Measurements from ENCODE around the gene NEDD4L.

Gene NEDD4L

GRCh38 chr18:58324824-58325480 is 280.9 kb downstream of the NEDD4L start:
- DNase-seq, result no peak

- no peak for DNase-seq
Measured at GRCh38 chr18:58325494-58325893, 281.5 kb downstream of the NEDD4L start.

DNA sequence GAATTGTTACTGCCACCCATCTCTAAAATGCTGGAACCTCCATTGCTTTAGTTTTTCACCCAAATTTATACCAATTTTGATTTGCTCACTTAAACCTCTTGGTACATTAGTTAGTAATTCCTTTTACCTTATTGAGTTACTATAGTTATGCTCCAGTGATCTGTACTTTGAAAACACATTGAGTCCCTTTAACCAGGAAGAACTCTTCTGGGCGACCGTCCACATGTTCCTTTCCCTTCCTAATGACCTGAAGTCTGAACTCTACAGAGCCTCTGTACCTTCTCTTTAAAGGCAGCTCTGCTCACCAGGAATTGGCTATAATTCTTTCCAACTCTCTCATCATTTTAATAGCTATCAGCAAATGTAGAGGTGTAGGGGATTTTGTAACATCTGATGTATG is 290.0 kb downstream of the NEDD4L start:
- no peak for DNase-seq

GRCh38 chr18:58335223-58335622 is 291.2 kb downstream of the NEDD4L start:
- DNase-seq, result no peak

DNA sequence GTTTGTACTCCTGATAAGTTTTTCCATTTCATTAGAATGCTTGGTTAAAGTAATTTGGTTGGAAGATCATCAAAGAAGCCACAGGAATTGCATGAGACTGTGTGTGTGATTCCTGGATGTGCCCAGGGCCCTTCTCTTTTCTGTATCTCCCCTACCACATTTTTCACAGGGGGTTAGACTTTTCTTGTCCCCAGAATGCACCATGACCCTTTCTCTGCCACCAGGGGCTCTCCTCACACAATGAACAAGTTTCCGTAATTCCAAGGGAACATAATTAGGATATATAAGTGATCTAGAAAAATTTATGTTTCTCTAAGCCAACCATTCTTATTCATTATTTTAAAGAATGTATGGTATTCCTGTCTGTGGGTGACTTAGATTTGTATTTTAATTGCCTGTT is 291.8 kb downstream of the NEDD4L start:
- DNase-seq, result no peak

- no peak for DNase-seq
Measured at GRCh38 chr18:58336605-58337004, 292.6 kb downstream of the NEDD4L start.

DNA sequence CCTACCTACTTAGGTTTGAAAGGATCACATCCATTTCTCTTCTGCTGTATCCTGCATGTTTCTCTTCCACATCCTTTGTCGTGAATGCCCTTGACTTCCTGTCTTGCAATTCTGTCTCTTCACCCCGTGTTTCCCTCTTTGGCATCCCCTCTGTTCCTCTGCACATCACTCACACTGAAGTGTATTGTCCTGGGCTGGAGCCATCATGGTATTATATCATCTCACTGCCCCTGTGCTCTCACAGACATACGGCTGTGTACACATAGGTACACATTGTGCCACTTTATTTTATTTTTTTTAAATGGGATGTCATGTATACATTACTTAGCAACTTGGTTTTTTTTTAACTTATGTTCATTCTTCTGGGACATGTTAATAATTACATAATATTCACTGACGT is 293.3 kb downstream of the NEDD4L start:
- no peak for DNase-seq

DNA sequence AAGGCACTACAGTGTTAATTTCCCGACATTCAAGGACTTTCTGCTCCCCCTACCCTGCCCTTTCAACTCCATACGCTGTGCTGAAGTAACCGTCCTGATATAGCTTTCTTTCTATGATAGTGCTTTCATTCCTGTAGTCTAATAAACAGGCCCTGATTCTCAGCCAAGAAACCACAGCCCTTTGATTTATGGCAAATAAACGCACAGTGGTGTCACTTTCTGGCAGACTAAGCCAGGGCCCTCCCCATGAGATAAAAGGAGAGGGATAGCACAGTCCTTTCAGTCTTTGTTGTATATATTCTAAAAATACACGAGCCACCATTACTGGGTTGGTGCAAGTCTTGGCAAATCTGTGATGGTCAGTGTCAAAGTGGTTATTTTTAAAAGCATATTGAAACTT is 293.7 kb downstream of the NEDD4L start:
- no peak for DNase-seq

DNA sequence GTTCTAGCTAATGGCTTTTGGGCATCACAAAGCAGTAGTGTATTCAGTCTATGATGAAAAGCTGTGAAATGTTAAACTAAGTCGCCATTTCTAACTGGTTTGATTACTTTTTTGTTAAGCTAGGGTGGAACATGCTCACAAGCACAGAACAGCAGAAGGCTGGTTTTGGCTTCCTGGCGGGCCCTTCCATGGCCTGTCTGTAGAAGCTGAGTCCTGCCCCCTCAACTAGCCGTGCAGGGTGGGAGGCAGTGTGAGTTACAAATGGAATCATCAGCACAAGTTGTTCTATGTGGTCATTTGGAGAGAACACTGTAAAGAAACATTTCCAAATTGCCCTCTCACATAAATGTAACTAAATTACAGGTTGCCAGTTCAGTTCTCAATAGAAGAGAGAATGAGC is 294.1 kb downstream of the NEDD4L start:
- DNase-seq, result no peak

- DNase-seq, result no peak
Measured at GRCh38 chr18:58338961-58339592, 295.1 kb downstream of the NEDD4L start.

GRCh38 chr18:58339890-58340289 is 295.9 kb downstream of the NEDD4L start:
- no peak for DNase-seq

DNA sequence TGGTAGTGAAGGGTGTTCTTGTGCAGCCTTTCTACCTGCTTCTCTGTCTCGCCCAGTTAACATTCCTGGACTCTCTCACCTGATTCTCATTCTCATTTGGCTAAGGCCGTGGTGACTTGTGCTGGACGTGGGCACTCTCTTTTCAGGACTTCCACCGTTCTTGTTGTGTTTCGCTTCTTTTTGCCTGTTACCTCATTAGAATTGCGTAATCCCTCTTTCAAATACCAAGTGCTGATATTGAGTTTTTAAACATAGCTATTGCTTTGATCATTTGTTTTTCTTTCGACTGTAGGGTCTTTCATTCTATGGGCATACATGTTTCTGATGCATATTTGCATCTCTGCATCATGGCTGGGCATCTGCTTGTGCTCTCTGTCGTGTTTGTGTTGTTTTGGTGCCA is 297.9 kb downstream of the NEDD4L start:
- DNase-seq, result no peak

DNA sequence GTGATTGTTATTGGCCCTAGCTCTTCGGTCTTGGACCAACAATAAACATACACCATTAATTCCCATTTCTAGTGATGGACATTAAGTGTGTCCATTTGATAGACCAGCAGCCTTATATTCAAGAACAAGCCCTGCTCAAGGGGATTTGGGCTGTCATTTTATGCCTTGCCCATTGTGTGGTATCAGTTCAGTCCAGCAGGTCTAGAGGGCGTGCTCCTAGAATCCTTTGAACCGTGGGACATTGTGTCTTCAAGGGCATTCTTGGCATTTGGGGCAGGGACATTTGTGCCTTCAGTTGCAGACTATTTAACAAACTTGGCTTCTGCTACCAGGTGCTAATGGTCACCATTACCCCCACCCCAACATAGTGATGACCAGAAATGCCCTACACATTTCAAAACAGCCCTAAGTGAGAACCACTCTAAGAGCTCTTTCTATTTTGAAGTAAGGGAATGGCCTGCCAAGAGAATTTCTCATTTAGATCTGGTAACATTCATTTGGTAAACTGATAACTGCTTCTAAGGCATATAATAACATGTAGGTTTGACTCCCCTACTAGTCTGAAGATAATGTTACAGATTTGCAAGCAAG is 300.1 kb downstream of the NEDD4L start:
- DNase-seq, result no peak

DNA sequence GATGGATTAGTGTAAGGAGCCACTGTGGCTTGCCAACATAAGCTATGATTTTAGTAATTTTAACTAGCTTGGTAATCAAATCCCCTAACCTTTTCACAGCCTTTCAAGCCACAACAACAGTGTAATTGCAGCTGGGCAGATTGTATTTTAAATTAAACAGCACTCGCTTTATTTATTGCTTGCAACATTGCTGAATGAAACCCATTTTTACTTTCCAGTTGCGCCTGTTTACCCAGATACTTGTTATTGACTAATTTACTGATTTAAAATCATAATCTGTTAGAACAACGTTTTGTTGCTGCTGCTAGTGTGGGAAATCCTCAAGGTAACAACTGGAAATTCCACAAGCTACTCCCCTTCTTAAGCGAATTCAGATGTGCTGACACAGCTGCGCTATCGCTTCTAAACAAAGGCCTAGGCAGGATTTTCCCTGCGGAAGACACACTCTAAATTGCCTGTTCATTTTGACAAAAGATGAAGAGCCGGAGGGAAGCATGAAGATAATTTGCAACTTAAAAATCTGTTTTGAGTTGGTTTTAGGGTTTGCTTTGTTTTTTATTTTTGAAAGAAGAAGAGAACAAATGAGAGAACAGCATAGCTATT is 300.9 kb downstream of the NEDD4L start:
- DNase-seq, result no peak

GRCh38 chr18:58345875-58346274 is 301.8 kb downstream of the NEDD4L start:
- no peak for DNase-seq

- DNase-seq, result no peak
Measured at GRCh38 chr18:58347135-58347534, 303.1 kb downstream of the NEDD4L start.

DNA sequence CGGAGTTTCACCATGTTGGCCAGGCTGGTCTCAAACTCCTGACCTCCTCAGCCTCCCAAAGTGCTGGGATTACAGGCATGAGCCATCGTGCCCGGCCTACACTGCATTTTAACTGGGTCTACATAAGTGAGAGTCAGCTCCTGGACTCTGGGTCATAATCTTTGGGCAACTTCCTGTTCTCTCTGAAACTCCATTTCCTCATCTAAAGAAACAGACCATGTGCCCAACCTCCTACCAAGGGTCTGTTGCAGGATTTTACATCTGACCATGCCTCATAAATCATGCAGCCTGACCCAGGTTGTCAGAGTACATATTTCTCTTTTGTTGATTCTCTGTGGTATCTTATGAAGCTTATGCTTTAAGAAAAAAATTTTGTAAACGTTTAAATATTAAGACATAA is 304.5 kb downstream of the NEDD4L start:
- no peak for DNase-seq

DNA sequence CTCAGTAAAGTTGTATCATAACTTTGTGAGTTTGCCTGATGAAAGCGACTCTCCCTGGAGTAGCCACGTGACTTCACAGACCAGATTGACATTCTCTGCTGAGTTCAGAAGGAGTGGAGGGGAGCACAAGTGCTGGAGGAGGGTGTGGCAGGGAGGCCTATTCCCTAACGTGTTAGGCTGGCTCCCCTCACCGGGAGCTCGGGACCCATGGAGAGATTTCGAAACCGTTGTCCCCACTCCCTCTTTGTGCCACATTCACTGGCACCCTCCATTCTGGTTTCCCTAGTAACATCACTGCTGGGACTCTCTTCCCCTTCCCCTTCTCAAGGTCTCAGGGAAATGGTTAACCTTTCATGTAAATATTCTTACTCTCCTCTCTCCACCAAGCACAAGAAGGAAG is 304.9 kb downstream of the NEDD4L start:
- no peak for DNase-seq

DNA sequence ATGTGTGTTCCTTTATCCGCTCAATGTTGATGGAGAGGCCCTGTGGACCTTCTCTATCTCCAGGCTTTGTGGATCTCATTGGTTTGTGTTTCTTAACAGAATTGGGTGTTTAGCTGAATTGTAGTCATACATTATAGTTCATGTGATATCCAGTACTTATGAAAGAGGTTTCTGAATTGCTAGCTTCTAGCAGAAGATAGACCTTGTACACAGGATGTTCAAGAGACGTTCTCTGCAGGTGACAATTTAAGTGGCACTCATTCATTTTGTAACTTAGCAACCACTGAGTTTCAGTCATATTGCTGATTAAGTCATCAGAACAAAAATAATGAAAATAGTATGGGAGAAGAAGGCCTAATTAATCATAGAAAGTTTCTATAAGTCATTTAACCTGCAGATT is 305.6 kb downstream of the NEDD4L start:
- DNase-seq, result no peak

DNA sequence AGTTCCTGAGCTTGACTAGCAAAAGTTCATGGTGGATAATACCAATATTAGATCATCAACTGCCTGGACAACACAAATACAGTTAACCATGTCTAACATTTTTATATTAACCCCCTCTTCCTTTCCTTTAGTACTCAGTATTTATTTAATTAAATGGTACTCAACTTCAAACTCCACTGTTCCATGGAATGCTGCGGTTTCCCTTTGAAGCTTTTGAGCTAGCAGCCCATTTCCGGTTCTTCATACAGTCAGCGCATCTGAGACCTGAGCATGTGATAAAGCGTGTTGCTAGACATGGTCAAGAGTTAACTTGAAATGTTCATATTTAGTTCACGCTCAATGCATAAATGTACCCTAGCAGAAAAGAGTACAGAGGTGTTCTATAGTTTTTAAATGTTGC is 306.5 kb downstream of the NEDD4L start:
- DNase-seq, result no peak

GRCh38 chr18:58351776-58352175 is 307.8 kb downstream of the NEDD4L start:
- DNase-seq, result no peak

- no peak for DNase-seq
Measured at GRCh38 chr18:58353581-58353980, 309.6 kb downstream of the NEDD4L start.

DNA sequence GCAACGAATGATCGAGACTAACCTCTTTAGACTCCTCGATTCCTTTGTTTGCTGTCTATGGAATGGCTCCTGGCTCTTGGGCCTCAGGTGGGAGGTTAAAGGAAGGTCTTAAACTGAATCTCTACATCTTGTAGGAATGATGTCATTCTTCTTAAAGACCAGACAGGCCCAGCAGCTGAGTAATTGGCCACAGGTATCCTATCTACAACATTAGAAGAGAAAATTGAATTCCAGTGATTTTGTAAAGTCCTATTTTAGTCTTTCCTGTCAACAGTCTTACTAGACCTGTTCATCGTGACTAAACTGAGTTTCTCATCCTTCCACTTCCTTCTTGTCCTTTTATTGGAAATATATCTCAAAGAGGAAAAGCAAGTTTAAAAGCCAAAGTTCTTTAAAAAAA is 310.0 kb downstream of the NEDD4L start:
- no peak for DNase-seq

- no peak for DNase-seq
Measured at GRCh38 chr18:58354791-58355190, 310.8 kb downstream of the NEDD4L start.

Data from RPMI8226 (cell line).